NCI-H82 (cell line): ENCODE results near the gene APOL4.
"Not testable (repeated sequence)": the region's sequence is repeated elsewhere in the genome, so short reads cannot be mapped to it uniquely, and the experiment has no call there.

Experiments used
- DNase-seq: peaks from one replicate; lab custom pipeline; 2025; lab: John Stamatoyannopoulos, UW

Gene APOL4

DNA sequence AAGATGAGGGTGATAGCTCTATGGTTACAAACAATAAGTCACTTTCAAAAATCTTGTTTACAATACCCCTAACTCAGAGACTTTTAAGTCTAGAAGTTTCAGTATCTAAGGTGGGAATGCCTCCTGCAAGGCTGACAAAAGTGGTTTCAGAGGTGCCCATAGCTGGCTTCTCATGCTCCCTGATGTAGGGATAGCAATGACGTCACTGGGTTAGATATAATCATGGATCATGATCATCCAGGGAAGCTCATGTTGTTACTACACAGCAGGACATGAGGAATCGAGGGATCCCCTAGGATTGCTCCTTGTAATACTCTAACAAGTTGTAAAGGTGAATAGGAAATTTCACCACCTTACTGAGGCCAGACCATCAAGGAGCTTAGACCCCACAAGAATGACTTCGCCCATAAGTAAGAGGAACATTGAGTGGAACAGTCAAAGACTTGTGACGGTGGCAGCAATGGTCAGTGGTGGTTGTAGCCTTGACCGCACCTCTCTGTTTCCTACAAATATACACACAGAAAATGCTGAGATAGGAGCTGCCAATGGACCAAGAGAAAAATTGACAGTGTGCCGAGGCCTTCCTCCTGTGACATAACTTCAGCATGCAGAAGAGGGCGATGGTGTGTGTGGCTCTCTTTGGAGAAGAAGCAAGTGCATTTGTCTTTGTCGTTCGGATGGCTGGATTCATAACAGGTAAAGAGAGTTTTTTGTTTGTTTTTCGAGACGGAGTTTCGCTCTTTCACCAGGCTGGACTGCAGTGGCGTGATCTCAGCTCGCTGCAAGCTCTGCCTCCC is 15.6 kb downstream of the APOL4 start:
- no peak for DNase-seq

DNA sequence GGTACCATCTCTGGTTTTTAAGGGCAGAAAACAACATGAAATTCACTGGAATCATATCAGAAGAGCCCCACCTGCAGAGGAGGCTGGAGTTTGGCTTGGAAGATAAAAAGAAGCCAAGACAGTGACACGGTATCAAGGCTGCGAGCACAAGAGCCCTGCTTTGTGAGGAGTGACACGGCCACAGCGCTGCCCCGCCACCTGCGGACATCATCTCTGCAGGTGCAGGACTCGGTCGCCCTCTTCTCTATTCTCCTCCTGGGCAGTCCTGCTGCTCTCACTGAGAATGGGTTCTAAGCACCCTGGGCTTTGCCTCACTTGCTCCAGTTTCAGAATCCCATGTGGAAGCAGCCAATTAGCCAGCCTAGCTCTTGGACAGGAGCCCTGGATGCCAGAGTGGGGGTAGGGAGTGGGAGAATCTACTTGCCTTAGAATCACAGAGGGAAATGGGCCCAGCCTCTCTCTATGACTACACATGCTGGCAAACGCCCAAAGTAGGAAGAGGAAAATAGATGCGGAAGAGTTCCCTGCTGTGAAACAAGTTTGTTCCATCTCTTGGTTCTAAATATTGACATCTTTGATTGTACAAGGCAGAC is 17.1 kb downstream of the APOL4 start:
- DNase-seq = no peak

DNA sequence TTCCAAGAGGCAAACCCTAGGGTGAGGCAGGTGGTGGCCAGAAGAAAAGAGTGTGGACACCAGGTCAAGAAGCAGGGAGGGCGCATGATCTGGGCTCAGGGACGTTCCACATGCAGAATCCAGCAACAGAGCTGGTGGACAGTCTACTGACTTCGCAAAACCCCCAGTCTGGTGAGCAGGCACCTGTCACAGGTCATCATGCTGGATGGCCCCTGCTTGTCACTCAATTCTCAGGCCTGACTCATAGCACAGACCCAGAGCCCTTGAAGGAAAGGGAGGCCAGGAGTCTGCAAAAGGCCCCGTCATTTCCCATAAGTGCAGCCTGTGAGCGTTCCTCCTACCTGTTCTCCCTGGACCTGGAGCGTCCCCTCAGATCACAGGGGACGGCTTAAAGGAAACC is 18.2 kb downstream of the APOL4 start:
- no peak for DNase-seq

DNA sequence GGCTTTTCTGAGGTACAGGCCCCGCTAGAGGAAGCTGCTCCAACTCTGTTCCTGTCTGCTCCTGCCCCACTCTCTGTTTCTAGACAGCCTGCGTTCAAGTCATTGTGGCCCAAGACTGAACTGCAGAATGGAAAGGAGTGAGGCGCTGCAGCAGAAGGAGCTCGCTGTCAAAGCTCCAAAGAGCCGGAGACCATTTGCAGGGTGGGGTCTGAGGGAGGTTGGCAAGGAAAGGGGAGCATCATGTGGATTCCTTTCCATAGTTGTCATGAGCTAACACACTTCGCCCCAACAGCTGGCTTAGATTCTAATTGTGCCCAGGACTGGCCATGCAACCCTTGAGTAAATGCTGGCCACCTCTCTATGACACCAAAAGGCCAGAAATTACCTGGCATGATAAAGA is 18.8 kb downstream of the APOL4 start:
- no peak for DNase-seq

DNA sequence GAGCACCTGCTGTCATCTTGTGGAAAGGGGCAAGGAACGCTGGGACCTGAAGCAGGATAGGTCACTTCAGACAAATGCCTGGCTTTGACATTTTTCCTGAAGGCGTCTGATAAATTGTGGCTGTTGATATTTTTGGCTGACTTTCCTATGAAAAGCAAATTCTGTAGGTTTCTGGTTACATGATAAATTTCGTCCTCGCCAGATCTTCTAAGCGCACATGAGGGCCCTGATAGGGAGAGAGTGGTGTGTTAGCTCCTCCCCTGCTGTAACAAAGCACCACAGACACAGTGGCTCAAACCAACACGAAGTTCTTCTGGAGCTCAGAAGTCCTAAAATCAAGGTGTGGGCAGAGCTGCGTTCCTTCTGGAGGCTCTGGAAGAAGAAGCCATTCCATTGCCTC is 19.6 kb downstream of the APOL4 start:
- DNase-seq = no peak

DNA sequence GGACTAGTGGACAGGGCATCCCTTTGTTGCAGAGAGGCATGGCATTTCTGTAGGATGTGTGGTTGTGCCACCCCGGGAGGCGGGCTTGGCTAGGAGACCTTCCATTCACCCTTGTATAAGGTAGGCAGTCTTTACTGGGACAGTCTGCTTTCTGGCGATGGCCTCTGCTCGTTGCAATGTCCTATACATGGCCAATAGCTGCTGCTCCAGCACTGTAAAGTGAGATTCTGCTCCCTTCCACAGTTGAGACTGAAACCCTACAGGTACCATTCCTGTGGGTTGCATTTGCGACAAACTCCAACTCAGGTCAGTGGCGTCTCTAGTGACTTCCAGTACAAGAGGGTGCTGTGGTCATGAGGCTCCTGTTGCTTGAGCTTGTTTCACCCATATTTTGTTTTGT is 20.7 kb downstream of the APOL4 start:
- DNase-seq = no peak

DNA sequence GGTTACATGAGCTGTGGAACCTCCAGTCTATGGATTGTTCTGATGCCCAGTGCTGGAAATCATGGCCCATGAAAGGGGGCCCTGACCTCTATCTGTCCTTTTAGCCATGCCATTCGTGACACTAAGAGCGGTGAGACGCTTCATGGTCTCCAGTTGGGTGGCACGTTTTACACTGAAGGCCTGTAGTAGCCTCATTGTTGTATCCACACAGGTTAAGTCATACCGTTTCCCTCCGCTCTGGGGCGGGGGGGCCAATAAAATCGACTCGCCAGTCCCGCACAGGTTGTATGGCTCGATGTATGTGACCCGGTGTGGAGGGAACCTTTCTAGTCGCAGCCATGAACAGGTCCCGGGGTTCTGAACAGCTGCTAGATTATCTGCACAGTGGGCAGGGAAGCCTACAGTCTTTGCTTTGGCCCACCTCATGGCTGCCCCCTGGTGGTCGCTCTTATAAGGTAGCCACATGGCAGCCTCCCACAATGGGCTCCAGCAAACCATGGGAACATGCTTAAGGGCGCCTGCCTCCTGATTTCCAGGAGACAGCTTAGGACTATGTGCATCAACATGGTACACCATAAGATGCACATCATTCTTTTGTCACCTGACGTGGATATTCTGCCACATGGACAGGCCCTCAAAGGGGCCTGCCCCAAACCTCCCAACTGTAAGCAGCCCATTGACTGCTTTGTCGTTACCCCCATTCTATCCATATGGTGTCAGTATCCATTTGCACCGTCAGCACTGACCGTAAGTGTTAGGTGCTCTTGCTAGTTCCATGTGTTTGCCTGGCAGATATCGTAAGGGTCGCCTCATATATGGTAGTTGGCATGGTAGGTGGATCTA is 21.4 kb downstream of the APOL4 start:
- peak; percentile 77 for DNase-seq

DNA sequence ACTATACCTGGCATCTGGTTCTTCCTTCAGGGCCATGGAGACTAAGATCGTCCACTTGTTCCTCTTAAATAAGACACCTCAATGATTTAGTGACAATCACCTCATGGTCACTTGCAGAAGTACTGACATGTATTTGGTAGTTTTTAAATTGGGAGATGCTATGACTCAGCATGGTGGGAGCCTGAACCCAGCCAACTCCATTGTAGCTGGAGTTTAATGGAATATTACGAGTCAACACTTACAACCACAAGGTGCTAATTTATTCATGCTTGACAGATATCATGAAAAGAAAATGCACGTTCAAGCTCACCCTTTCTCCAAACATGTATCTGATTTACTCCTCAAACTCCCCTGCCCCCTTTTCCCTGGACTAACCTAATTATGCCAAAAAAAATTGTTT is 24.4 kb downstream of the APOL4 start:
- DNase-seq = no peak

DNA sequence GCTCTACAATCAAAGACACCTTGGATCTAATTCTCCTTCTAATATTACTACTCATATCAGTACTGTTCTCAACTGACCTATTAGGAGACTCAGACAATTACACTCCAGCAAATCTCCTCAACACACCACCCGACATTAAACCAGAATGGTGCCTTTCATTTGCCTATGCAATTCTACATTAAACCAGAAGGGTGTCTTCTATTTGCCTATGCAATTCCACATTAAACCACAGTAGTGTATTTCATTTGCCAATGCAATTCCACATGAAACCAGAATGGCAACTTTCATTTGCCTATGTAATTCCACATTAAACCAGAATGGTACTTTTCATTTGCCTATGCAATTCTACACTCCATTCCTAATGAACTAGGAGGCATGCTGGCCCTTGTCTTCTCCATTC is 25.7 kb downstream of the APOL4 start:
- no peak for DNase-seq

DNA sequence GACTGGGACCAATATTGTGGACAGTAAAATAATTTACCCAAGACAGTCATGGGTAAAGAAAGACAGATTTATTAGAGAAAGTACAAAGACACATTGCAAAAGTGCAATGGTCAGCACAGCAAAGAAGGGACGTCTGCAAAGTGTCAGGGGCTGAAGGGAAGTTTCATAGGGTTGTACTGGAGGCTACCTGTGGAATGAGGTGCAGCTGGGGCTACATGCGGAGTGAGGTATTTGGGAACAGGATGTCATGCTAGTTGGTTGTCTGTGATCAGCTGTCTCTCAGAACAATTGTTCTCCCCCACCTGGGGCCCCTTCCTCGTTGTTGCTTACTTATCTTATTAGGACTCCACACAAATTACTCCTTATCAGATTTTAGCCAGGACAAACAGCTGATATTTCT is 29.7 kb downstream of the APOL4 start:
- no peak for DNase-seq

DNA sequence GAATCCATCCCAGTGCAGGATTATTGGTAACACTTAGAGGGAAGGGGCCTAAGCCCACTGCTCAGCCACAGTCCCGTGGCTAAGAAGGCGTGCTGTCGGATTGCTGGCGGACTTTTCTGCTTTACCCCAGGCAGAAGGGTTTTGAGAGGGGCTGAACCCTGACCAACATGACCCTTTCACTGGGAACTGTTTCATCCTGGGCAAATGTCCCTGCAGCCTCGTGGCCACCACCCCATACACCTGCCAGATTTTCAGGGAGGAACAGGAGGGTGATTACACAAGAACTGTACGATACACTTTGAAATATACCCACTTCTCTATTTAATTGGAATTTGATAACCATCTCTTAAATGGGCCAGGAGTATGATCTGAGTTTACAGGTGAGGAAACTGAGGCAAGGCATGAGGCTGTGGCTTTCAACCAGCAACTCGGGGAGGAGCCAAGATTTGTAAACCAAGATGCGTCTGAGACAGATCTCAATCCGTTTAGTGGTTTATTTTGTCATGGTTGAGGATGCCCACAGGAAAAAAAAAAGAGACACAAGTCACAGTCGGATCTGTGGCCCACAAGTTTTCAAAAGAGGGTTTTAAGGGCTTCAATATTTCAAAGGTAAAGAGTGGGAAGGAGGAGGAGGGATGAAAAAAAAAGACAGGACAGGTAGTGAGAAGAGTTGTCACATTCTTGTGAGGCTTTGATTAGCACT is 34.9 kb downstream of the APOL4 start:
- DNase-seq = peak; percentile 51

DNA sequence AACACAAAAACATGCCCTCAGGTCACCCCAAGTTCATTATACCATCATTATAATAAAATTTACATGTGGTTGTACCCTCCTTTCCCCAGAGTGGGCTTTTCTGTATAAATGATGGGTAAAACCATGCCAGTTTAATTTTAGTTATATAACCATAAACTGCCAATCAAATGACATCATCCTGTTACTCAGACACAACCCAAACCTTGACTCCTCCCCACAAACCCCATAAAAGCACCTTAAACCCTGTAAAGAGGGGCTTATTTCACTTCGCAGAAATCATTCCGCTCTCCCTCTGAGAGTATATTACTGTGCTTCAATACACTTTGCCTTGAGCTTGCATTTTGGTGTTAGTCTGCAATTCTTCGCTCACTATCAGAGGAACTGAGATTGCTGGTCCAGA is 35.5 kb downstream of the APOL4 start:
- DNase-seq = no peak

DNA sequence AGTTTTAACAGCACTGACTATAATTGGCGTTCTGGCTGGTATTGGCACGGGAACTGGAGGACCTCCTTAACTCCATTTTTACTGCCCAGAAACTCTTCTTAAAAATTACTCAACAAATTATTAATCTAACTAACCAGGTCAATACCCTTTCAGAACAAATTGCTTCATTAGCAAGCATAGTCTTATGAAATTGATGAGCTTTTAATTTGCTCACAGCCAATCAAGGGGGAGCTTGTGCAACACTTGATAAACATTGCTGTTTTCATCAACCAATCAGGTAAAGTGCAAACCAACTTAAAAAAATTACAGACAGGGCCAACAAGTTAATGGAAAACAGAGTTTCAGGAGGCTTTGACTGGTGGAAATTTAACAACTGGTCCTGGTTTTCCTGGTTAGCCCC is 36.5 kb downstream of the APOL4 start:
- no peak for DNase-seq

DNA sequence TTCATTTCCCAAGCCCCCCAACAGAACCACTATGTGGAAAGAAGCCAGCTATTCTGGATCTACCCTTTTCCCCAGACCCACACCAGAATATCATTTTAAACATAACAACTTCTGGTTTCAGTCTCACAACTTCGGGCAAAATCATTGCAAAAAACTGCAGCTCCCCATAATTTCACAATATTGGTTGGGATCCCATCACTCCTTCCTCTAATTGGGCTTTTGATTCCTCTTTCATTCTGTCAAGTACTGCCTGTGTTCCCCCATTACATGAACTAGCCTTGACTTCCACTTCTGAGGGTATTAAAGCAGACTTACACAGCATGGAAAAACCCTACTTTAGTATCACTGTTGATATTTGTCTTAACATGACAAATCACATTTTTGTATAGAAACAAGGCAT is 37.0 kb downstream of the APOL4 start:
- DNase-seq = no peak

DNA sequence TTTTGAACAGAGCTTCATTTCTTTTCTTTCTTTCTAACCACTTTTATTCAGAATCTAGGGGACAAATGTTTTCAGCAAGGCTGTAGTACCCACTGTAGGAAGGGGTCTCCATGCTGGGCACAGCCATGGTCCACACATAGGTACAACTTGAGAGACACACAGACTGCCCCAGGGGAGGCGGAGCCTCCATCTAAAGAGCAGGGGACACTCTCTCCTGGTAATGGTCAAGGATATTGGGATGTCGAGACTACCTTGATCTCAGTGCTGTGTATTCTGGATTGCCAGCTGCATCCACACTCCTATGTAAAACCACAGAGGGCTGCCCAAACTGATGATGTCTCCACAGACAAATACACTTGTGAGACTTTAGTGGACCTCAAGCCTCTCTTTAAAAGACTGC is 38.1 kb downstream of the APOL4 start:
- no peak for DNase-seq

DNA sequence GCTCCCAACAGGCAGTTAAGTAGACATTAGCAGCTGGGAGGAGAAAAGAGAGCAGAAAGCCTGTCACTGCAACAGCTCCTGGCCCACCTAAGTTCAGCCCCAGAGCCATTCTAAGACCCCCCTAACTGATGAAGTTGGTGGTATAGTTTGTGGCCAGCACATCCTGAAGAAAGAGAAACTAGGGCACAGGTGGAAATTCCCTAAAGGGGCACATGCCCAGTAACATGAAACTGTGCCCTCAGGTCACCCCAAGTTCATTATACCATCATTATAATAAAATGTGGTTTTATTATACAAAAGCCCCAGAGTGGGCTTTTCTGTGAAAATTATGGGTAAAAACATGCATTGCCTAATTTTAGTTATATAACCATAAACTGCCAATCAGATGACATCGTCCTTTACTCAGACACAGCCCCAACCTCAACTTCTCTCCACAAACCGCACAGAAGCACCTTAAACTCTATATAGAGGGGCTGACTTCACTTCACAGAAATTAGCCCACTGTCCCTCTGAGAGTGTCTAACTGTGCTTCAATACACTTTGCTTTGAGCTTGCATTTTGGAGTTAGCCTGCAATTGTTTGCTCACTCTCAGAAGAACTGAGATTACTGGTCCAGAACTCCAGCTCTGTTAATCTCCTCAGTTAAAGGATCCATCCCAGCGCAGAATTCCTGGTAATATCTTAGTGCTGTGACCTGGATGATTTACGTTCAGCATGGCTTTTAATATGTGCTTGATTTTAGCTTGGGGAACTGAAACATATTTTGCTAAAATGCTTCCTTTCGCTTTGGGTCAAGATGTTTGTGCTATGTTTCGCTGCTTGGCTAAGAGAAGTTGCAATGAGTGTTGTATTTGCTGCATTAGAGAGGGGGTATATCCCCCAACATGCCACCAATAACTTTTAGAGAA is 39.2 kb downstream of the APOL4 start:
- peak; percentile 58 for DNase-seq

DNA sequence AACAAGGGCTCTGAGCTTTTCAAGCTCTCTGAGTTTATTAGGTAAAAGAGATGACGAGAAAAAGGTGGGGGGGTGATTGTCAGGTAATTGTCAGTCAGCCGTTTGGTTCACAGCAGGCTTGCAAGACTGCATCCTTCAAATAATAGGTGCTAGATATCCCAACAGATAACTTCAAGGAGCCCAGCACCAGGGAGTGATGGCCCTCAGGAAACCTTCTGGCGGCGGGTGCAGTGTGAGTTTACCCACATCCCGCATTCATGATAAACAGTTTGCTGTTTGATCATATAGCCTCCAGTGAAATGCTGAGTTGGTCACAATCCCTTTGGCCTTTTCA is 39.8 kb downstream of the APOL4 start:
- DNase-seq = not testable (repeated sequence)

DNA sequence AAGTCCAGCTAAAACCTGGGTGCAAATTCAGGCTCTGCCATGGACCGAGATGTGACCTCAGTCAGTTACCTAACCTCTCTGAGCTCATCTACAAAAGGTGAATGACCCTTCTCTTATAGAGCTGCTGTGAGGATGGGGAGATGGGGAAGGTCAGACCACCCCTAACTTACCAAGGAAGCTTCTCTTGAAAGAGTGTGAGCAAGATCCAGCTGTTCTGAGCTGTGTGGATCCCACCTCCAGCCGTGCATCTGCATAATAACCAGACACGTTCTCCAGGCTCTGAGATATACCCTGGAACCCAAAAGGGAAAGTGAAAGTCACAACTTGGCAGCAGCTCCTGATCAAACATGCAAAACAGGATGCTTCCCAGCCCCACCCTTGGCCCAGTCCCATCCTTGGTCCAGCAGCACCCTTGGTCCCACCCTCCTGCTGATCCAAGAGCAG is 41.1 kb downstream of the APOL4 start, which contains the start of gene APOL3:
TSS of gene APOL3 (minus strand) at position 257 of the 444 bp plus-strand sequence. CDS start 11,700 bp downstream, outside the sequence.
- DNase-seq = no peak

DNA sequence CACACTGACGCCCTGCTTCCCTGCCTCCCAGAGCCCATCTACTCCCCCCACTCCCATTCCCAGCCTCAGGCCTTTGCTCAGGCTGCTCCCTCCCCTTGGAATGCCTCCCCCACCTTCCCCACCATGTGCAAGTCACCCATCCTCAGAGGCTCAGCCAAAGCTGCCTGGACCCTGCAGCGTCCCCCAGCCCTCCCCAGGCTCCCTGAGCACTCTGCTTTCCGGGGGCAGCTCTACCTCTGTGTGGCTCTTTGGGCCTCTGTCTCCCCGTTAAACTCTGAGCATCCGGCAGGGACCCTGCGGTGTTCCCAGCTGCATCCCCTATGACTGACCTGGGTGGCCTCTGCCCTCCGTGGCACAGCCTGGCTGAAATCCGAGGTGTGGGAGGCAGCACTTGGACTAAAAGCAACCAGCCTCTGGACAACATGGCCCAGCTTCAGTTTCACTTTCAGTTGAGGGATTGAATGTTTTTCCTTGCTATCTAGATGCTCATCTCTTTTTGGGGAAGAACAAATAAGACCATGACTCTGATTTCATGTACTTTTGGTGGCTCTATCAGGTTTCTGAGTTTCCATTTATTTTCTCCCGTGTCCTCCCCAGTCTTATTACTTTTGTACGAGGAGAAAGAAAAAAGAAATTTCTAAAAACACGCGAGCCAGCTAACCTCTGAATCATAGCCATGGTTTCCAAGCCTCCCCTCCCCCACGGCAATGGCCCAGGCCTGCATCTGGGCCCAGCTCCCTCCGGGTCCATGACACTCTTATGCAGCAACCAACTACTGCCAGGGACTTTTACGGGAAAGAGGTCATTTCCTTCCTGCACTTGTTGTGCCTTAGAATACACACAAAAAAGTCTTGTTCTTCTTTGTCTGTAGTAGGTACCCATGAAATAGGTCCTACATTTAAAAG is 44.8 kb downstream of the APOL4 start:
- no peak for DNase-seq

DNA sequence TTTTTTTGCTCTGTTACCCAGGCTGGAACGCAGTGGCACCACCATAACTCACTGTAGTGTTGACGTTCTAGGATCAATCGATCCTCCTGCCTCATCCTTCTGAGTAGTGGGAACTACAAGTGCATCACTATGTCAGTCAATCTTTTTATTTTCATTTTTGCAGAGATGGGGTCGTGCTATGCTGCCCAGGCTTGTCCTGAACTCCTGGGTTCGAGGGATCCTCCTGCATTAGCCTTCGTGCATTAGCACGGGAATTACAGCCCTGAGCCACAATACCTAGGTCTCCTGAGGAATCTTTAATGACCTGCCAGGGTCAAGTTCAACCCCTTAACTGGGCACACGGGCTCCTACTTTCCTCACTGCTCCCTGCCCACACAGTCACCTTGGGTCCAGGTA is 45.5 kb downstream of the APOL4 start:
- no peak for DNase-seq
